Globus pallidus (tissue), 1 donor: Measurements from ENCODE around the gene SPNS2.

Experiments used
- DNase-seq: peaks from one replicate; pipeline ENCODE4 v3.0.0-alpha.2; 2015; ENCODE audit warnings: low spot score

SPNS2 gene

GRCh38 chr17:4503283-4504025, 4.8 kb downstream of the SPNS2 start:
- no peak for DNase-seq

- no peak for DNase-seq
Measured at GRCh38 chr17:4504188-4504587, 5.5 kb downstream of the SPNS2 start.

DNA sequence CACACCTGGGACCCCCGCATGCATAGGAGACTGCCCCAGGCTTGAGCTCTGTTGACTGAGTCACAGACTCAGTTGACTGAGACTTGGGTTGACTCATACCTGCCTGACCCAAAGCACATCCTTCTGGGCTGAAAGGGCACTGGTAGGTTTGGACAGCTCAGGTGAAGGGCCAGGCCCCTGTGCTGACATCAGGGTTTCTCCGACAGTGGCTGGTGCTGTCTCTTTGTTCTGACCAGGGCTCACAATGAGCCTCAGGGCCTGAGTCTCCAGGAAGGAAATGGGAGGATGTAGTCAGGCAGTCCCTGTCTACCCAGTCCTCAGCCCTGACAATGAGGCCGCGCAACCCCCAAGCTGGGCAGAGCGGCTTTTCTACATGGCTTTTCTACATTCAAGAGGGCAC, 6.5 kb downstream of the SPNS2 start:
- DNase-seq, result no peak

GRCh38 chr17:4506175-4506813, 7.6 kb downstream of the SPNS2 start:
- no peak for DNase-seq

- DNase-seq, result no peak
Measured at GRCh38 chr17:4506892-4507291, 8.2 kb downstream of the SPNS2 start.

DNA sequence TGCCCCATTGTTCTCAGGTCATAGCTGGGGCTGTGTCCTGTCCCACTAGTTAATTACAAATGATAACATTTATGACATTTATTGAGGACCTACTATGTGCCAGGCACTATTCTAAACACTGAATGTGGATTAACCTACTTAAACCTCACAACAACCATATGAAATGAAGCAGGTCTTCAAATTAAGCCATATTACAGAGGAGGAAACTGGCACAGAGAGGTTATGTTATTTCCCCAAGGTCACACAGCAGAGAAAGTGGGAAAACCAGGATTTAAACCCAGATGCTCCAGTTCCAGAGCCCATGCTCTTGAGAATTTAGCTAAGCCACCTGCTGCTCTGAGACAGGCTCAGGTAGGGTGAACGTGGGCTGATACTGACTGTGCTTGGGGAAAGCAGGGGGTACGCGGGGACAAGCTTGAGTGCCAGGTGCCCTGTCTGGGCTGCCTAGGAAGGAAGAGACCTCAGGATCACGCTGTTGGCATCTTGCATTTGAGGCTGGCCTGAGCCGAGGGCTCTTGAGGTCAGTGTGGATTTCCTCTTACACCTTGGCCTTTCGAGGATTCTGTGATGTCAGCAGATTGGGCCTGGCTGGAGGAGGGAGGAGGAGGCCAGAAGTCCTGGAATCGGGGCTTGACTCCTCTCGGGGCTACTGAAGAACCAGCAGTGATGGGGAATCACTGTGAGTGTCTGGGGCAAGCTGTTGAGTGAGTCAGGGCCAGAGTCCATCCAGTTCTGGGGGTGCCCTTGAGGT, 8.9 kb downstream of the SPNS2 start:
- no peak for DNase-seq

- DNase-seq, result no peak
Measured at GRCh38 chr17:4508207-4508606, 9.5 kb downstream of the SPNS2 start.

- DNase-seq, result no peak
Measured at GRCh38 chr17:4509401-4509800, 10.7 kb downstream of the SPNS2 start.

- DNase-seq, result no peak
Measured at GRCh38 chr17:4509923-4510617, 11.4 kb downstream of the SPNS2 start.

DNA sequence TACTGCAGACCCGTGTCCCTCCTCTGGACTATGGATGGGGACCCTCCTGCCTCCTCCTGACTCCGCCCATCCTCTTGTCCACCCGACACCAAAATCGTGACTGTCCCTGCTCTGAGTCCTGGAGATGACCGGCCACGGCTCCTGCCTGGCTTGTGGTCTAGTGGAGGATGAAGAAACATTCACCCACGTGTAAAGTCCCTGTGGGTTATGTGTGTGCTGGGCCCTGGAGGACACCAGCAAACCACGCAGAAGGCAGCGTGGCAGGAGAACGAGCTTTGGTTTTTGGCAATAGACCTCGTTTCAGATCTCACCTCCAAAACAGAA, 11.9 kb downstream of the SPNS2 start:
- no peak for DNase-seq

DNA sequence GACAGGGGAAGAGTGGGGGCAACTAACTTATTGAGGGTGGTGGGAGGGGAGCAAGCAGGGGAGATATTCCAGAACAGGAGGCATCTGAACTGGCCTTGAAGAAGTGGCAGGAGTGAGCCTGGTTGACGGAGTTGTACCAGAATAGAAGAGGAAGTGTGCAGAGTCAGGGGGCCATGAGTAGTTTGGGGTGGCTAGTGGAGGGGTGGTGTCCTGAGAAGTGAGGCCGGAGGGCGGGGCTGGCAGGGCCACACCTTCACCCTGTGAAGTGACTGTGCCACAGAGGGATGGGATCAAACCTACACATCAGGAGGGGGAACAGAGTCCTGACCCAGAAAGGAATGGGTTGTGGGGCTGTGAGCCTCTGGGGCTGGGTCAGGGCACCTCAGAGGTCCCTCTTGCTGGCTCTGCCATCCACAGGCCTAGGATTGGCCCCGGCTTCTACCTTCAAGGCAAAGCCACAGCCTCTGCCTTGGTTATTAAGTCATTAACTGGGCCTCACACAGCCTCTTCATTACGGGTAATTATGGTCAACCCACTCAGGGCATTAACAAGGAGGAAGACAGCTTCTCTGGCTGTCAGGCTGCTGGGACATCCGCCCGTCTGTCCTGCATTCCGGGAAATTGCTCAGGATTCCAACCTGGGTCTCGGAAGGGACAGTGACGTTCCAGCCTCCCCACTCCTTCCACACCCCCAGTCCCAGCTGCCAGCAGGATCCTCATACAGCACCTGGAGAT, 12.7 kb downstream of the SPNS2 start:
- DNase-seq, result no peak

- no peak for DNase-seq
Measured at GRCh38 chr17:4512156-4513112, 13.8 kb downstream of the SPNS2 start.

DNA sequence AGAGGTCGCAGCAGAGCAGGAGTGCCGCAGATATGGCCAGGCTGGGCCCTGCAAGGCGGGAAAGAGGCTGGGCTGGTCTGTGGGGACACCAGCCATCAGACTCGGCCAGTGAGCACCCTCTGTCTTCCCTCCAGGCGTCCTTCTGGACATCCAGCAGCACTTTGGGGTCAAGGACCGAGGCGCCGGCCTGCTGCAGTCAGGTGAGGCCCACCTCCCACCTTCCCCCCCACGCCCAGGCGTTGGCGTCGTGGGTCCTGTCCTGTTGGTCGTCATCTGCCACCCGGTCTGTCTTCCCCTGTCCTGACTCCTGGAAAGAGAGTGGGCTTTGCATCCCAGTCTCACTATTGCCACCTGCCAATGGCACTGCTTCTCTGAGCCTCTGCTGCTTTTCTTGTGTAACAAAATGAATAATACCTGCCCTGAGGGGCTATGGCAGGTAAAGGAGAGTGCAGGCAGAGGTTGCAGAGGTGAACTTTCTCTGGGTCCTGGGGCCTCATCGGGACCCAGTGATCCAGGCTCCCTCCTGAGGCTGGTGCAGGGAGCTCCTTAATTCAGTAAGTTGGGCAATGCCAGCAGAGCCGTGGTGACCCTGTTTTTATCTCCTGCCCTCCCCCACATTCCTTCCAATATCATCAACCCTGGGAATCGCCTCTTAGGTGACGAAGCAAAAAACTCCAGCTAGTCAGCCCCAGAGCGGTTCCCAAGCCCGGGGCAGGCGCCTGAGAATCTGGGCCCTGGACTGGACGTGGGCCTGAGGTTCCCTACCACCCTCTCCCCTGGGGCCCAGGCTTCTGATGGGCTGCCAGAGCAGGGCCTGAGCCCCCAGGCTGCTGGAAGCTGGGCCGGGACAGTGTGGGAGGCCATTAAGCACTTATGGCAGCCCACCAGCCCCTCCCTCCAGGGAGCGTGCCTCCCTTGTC, 14.7 kb downstream of the SPNS2 start:
- no peak for DNase-seq

- DNase-seq, result no peak
Measured at GRCh38 chr17:4514206-4514605, 15.5 kb downstream of the SPNS2 start.

- no peak for DNase-seq
Measured at GRCh38 chr17:4514779-4515178, 16.1 kb downstream of the SPNS2 start.

GRCh38 chr17:4515501-4515900, 16.8 kb downstream of the SPNS2 start:
- DNase-seq, result no peak

DNA sequence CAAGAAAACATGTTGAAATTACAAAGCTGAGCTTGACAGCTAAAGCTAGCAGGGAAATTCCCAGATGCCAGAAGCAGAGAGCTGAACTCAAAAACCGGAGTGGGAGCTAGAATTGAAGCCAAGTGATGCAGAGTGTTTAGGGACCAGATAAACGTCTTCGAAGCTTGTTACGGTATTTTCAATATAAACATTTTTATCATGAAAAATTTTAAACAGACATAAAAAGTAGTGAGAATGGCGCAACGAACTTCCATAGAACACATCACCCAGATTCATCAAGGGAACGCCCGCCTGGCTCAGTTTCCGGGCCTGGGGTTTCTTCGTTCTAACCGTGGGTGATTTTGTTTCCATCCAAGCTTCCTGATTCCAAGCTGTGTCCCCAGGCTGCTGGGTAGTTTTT, 18.1 kb downstream of the SPNS2 start:
- DNase-seq, result no peak

DNA sequence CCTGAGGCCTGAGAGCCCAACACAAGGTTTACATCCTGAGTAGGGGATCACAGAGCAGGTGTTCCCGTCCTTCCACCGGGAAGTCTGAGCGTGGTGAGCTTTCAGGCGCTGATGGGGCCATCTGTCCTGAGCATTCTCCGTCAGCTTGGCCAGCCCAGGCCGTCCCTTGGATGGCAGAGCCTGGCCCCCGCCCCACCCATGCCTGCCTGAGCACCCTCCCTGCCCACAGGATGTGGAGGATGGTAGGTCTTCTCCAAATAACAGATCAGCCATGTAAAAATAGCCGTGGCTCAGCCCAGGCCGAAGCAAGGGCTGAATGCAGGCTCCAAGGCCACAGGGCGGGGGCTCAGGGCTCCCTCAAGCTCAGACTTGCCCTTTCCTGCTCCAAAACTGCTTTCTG, 20.2 kb downstream of the SPNS2 start:
- DNase-seq, result no peak

- DNase-seq, result no peak
Measured at GRCh38 chr17:4519361-4519788, 20.7 kb downstream of the SPNS2 start.
